ENCODE results near the gene SOCS3.
"Not testable (repeated sequence)": the region's sequence is repeated elsewhere in the genome, so short reads cannot be mapped to it uniquely, and the experiment has no call there.

The SOCS3 gene

DNA sequence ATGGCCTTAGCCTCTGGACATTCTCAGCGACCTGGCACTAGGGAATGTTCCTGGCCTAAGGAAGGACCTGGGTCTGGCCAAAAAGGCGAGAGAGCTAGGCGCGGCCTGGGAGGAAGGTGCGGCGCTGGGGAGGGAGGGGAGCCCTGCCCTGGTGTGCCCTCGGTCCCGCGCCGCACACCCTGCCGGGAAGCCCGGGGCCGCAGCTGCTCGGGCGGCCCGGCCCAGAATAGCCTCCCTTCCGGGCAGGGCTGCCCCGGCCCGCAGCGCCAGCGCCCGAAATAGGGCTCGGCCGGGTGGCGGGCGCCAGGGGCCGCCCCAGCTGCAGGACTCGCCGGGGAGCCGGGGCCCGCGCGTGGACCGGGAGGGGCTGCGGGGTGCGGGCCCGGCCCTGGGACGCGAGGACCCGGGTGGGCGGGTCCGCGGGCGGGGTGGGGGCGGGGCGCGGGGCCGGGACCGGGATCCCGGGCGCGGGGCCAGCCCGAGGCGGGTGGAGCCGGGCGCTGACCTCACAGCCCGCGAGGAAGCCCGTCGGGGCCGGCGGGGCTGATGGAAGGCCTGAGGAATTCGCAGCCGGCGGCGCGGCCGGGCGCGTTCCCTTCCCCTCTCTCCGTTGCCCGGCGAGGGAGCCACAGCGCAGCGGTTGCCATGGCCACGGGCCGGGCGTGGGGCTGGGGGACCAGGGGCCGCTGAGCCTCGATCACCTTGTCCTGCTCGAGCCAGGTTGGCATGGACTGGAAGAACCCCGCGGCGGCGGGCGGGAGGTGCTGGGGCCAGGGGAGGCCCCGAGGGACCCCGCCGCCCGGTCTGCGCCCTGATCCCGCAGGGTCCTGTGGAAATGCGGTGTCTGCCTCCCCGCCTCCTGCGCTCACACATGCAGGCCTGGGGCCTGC lies 18.1 kb downstream of the SOCS3 start:
- H3K4me3 ChIP-seq (ENCODE audit: low read depth, low read length), result no peak overlapping the region
- no peak for DNase-seq (ENCODE audit: low read depth)
- TF ChIP-seq, protein P1, sequence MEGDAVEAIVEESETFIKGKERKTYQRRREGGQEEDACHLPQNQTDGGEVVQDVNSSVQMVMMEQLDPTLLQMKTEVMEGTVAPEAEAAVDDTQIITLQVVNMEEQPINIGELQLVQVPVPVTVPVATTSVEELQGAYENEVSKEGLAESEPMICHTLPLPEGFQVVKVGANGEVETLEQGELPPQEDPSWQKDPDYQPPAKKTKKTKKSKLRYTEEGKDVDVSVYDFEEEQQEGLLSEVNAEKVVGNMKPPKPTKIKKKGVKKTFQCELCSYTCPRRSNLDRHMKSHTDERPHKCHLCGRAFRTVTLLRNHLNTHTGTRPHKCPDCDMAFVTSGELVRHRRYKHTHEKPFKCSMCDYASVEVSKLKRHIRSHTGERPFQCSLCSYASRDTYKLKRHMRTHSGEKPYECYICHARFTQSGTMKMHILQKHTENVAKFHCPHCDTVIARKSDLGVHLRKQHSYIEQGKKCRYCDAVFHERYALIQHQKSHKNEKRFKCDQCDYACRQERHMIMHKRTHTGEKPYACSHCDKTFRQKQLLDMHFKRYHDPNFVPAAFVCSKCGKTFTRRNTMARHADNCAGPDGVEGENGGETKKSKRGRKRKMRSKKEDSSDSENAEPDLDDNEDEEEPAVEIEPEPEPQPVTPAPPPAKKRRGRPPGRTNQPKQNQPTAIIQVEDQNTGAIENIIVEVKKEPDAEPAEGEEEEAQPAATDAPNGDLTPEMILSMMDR (IDR thresholded peaks at IDR 0.05; ENCODE audit: insufficient read depth, low read depth, low read length, missing control alignments), result no peak

DNA sequence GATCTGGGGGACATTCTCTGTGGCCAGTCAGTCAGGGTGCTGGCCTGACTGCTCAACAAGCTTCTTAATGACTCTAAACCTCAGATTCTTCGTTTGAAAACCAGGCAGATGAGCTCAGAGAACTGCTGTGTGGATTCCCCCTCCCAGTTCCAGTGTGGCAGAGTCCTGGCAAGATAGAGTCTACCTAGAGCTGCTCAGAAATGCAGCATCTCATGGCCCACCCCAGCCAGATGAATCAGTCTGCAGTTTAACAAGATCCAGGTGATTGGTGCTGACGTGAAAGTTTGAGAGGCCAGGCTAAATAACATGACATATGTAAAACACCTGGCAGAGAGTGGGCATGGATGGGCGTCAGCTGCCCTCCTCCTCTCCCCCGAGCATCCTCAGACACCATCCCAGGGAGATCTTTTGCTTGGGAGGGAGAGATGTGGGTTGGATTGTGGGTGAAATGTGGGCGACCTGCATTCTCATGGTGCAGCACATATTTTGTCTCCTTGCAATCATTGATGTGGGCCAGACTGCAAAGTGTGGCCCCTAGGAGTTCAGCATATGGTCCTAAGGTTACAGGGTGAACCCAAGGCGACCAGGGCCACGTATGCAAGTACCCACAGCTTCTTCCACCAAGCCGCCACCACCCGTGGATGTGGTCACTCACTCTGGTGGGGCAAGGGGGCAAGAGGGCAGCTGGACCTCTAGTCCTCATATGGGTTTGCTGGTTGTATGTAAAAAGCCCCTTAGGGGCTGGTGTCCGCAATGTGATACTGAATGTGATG lies 19.5 kb downstream of the SOCS3 start:
- TF ChIP-seq, protein P1 (IDR thresholded peaks at IDR 0.05; ENCODE audit: insufficient read depth, low read depth, low read length, missing control alignments), result no peak
- no peak overlapping the region for H3K4me3 ChIP-seq (ENCODE audit: low read depth, low read length)

DNA sequence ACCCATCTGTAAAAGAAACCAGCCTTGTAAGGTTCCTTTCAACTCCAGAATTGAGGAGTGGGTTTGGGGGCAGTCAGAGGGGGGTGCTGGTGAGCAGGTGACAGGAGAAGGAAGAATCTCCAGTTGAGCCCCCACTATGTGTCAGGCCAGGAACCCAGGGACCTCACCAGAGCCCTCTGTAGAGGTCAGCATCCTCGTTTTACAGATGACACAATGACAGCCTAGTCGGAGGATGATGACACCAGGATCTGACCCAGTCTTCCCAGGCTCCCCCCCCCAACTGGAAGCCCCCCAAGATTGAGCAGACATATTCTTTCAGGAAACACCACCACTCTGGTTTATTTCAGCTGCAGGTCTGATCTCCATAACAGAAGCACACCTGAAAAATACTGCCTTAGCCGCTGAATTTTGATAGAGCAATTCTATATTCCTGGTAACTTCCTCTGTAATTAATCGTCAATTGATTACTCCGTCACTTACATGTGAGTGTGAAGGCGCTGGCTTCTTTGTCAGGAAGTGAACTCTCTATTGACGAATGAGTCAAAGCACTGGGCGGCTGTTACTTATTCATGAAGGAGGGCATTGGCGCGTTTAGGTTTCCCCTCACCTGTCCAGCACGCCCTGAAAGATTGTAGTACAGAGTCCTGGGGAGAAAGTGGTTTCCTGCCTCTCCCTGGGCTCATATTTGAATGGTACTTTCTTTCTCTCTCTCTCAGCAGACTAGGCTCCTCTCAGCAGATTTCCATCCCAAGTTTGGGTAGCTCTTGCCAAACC lies 21.2 kb downstream of the SOCS3 start:
- TF ChIP-seq, protein P1 (IDR thresholded peaks at IDR 0.05; ENCODE audit: insufficient read depth, low read depth, low read length, missing control alignments), result no peak
- H3K4me3 ChIP-seq (ENCODE audit: low read depth, low read length), result no peak overlapping the region
- DNase-seq (ENCODE audit: low read depth), result peak; percentile 67

More for the DNA sequence above, 19.5 kb downstream of the SOCS3 start:
- DNase-seq (ENCODE audit: low read depth), result no peak

DNA sequence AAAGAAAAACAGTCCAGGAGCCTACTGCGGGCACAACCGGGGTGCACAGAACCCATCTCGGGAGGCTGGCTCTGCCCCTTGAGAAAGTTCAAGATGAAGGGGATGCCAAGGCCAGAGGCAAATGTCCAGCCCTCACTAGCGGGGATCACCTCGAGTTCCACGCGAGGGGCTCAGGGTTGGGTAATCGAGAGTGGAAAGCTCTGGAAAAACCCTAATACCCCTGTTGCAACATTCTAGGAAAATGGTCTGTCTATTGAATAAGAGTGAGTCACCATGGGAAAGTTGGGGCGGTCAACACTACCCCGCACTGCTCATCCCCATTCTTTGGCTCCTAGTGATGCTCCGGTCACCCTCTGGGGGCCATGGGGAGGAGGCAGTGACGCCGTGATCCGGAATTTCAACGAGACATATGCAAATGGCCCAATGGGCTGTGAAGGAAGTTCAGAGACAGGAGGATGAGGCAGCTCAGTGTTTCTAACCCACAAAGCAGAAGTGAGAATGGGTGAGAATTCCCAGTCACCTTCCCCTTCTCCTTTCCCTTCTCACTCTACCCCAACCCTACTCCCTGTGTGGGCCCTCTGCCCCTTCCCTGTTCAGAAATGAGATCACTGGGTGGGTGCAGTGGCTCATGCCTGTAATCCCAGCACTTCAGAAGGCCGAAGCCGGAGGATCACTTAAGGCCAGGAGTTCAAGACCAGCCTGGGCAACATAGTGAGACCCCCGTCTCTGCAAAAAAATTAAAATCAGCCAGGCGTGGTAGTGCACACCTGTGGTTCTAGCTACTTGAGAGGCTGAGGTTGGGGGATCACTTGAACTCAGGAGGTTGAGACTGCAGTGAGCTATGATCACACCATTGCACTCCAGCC lies 22.4 kb downstream of the SOCS3 start:
- DNase-seq (ENCODE audit: low read depth), result peak; percentile 83
- no peak overlapping the region for H3K4me3 ChIP-seq (ENCODE audit: low read depth, low read length)
- TF ChIP-seq, protein P1 (IDR thresholded peaks at IDR 0.05; ENCODE audit: insufficient read depth, low read depth, low read length, missing control alignments), result no peak

DNA sequence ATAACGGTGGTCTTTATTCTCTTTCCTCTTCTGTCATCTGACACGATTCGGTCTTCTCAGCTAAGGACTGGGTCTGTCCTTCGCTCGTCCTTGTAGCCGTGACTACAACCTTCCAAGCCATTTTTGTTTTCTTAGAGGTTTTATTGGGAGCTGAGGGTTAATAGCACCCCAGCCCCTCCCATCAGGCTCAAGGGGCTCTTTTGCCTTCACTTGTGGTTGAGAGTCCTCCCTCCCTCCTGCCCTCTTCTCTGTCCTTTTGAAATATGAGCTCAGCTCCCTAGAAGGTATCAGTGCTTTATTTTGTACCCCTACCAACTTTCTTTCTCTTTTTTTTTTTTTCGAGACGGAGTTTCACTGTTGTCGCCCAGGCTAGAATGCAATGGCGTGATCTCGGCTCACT lies 24.7 kb downstream of the SOCS3 start:
- TF ChIP-seq, protein P1 (IDR thresholded peaks at IDR 0.05; ENCODE audit: insufficient read depth, low read depth, low read length, missing control alignments), result no peak
- no peak for DNase-seq (ENCODE audit: low read depth)
- H3K4me3 ChIP-seq (ENCODE audit: low read depth, low read length), result no peak overlapping the region

DNA sequence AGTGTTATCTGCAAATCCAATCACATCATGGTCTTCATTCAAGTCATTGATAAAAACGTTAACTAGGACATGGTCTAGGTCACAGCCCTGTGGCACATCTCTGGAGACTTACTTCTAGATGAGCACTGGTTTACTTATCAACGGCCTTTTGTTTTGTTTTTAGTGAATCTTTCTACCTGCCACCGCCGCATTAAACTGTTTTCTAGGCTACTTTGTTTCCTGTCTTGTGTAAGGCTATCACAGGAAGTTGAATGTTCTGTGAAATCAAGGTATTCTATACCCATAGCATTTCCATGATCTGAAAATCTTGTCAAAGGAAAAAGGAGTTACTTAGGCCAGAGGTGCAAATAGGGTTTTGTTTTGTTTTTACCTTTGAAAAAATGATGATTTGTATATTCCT lies 26.9 kb downstream of the SOCS3 start:
- no peak overlapping the region for H3K4me3 ChIP-seq (ENCODE audit: low read depth, low read length)
- TF ChIP-seq, protein P1 (IDR thresholded peaks at IDR 0.05; ENCODE audit: insufficient read depth, low read depth, low read length, missing control alignments), result no peak
- DNase-seq (ENCODE audit: low read depth), result no peak

DNA sequence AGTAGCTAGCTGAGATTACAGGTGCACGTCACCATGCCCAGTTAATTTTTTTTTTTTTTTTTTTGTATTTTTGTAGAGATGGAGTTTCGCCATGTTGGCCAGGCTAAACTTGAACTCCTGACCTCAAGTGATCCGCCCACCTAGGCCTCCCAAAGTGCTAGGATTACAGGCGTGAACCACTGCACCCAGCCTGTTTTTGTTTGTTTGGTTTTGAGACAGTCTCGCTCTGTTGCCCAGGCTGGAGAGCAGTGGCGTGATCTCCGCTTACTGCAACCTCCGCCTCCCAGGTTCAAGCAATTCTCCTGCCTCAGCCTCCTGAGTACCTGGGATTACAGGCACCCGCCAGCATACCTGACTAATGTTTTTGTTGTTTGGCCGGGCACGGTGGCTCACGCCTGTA lies 28.5 kb downstream of the SOCS3 start:
- not testable (repeated sequence) for H3K4me3 ChIP-seq (ENCODE audit: low read depth, low read length); DNase-seq (ENCODE audit: low read depth)

All from GM12865 (cell line).